HEK293 (cell line): ENCODE measurements around the gene KCNK7.
A peak's percentile ranks its signal among the peaks of the same experiment; 100 is the strongest.

Source experiments
- CTCF ChIA-PET: fragments of 350-600 bp; formaldehyde crosslinking; extraction: SDS; loops from one replicate; lab custom pipeline; 2021; ENCODE audit warnings: antibody characterized with exemption; lab: Yijun Ruan, JAX
- POLR2A ChIA-PET: fragments of 300-600 bp; formaldehyde crosslinking; extraction: SDS; loops from one replicate; lab custom pipeline; 2020; ENCODE audit warnings: antibody characterized with exemption, inconsistent platforms; lab: Yijun Ruan, JAX
- H3K27ac ChIP-seq: fragments of 200-500 bp; sonication (Bioruptor generic); 2 replicates; pipeline ENCODE4 v1.5.1; 2014; ENCODE audit warnings: low read depth, low read length, control low read depth, inconsistent platforms; ENCODE audit errors: extremely low read depth
- H3K36me3 ChIP-seq, 2 experiments: fragments of 200-500 bp in 1 of 2; sonication (Bioruptor generic) in 1 of 2; 1 replicate in 1 of 2; 2 replicates in 1 of 2; pipeline ENCODE4 v1.5.1; 2014 to 2017; ENCODE audit warnings: inconsistent platforms in 2 of 2, low read length in 2 of 2; ENCODE audit not compliant: control insufficient read depth in 2 of 2, insufficient read depth in 1 of 2
- H3K4me1 ChIP-seq: fragments of 200-500 bp; sonication (Bioruptor generic); 2 replicates; pipeline ENCODE4 v1.5.1; 2014; ENCODE audit warnings: mild to moderate bottlenecking, low read length, inconsistent platforms; ENCODE audit not compliant: control insufficient read depth, insufficient read depth
- H3K4me3 ChIP-seq: 2 replicates; pipeline ENCODE4 v1.5.1; 2011; ENCODE audit warnings: low read depth, mild to moderate bottlenecking, control low read depth, low read length, moderate library complexity
- H3K9me3 ChIP-seq: fragments of 200-500 bp; sonication (Bioruptor generic); 2 replicates; pipeline ENCODE4 v1.5.1; 2014; ENCODE audit warnings: low read depth, low read length, inconsistent platforms; ENCODE audit not compliant: control insufficient read depth, insufficient read depth
- EGR2 ChIP-seq: fragments of 450-650 bp; formaldehyde crosslinking; IDR thresholded peaks from 2 replicates; pipeline ENCODE4 v1.5.1; 2016; ENCODE audit warnings: low read depth, missing biosample characterization, missing genetic modification characterization
- FEZF1 ChIP-seq: fragments of 450-650 bp; formaldehyde crosslinking; IDR thresholded peaks from 2 replicates; pipeline ENCODE4 v1.5.1; 2016; ENCODE audit warnings: missing biosample characterization, missing genetic modification characterization
- GLIS1 ChIP-seq: fragments of 450-650 bp; formaldehyde crosslinking; IDR thresholded peaks from 2 replicates; pipeline ENCODE4 v1.5.1; 2016; ENCODE audit warnings: missing biosample characterization, missing genetic modification characterization
- GLIS2 ChIP-seq: fragments of 450-650 bp; formaldehyde crosslinking; IDR thresholded peaks from 2 replicates; pipeline ENCODE4 v1.5.1; 2016; ENCODE audit warnings: missing biosample characterization, missing genetic modification characterization
- HOXC10 ChIP-seq: sonication (generic); formaldehyde crosslinking; IDR thresholded peaks from 2 replicates; pipeline ENCODE4 v1.8.1; 2023; ENCODE audit warnings: mild to moderate bottlenecking, missing genetic modification reagents
- HOXD13 ChIP-seq: sonication (generic); formaldehyde crosslinking; IDR thresholded peaks from 2 replicates; pipeline ENCODE4 v1.8.0; 2022; ENCODE audit warnings: missing genetic modification reagents, borderline replicate concordance
- KLF1 ChIP-seq: fragments of 450-650 bp; formaldehyde crosslinking; IDR thresholded peaks from 2 replicates; pipeline ENCODE4 v1.5.1; 2016; ENCODE audit warnings: missing biosample characterization, missing genetic modification characterization
- ZBTB8A ChIP-seq: fragments of 450-650 bp; formaldehyde crosslinking; IDR thresholded peaks from 2 replicates; pipeline ENCODE4 v1.5.1; 2016; ENCODE audit warnings: missing biosample characterization, missing genetic modification characterization
- ZFHX2 ChIP-seq: fragments of 450-650 bp; formaldehyde crosslinking; conservative IDR thresholded peaks from 2 replicates; pipeline ENCODE4 v1.5.1; 2016; ENCODE audit warnings: missing biosample characterization, missing genetic modification characterization
- ZIC2 ChIP-seq: fragments of 450-650 bp; formaldehyde crosslinking; IDR thresholded peaks from 2 replicates; pipeline ENCODE4 v1.5.1; 2016; ENCODE audit warnings: missing biosample characterization, missing genetic modification characterization
- ZNF24 ChIP-seq: fragments of 450-650 bp; formaldehyde crosslinking; IDR thresholded peaks from 2 replicates; pipeline ENCODE4 v1.5.1; 2016; ENCODE audit warnings: missing biosample characterization, missing genetic modification characterization
- ZNF26 ChIP-seq: fragments of 450-650 bp; formaldehyde crosslinking; IDR thresholded peaks from 2 replicates; pipeline ENCODE4 v1.5.1; 2016; ENCODE audit warnings: missing biosample characterization, missing genetic modification characterization
- ZNF394 ChIP-seq: fragments of 450-650 bp; formaldehyde crosslinking; IDR thresholded peaks from 2 replicates; pipeline ENCODE4 v1.5.1; 2016; ENCODE audit warnings: missing biosample characterization, missing genetic modification characterization, mild to moderate bottlenecking, moderate library complexity, borderline replicate concordance
- ZNF529 ChIP-seq: fragments of 450-650 bp; formaldehyde crosslinking; IDR thresholded peaks from 2 replicates; pipeline ENCODE4 v1.5.1; 2017; ENCODE audit warnings: missing genetic modification characterization, missing biosample characterization; ENCODE audit not compliant: insufficient replicate concordance
- ZNF558 ChIP-seq: fragments of 450-650 bp; formaldehyde crosslinking; IDR thresholded peaks from 2 replicates; pipeline ENCODE4 v1.5.1; 2016; ENCODE audit warnings: missing biosample characterization, missing genetic modification characterization
- ZSCAN16 ChIP-seq: fragments of 450-650 bp; formaldehyde crosslinking; IDR thresholded peaks from 2 replicates; pipeline ENCODE4 v1.5.1; 2016; ENCODE audit warnings: missing biosample characterization, missing genetic modification characterization
- TF ChIP-seq, protein P1 (sequence below): fragments of 450-650 bp; formaldehyde crosslinking; IDR thresholded peaks from 2 replicates; pipeline ENCODE4 v1.5.1; 2017; ENCODE audit warnings: missing biosample characterization, missing genetic modification characterization

The KCNK7 gene, protein sequence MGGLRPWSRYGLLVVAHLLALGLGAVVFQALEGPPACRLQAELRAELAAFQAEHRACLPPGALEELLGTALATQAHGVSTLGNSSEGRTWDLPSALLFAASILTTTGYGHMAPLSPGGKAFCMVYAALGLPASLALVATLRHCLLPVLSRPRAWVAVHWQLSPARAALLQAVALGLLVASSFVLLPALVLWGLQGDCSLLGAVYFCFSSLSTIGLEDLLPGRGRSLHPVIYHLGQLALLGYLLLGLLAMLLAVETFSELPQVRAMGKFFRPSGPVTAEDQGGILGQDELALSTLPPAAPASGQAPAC

DNA sequence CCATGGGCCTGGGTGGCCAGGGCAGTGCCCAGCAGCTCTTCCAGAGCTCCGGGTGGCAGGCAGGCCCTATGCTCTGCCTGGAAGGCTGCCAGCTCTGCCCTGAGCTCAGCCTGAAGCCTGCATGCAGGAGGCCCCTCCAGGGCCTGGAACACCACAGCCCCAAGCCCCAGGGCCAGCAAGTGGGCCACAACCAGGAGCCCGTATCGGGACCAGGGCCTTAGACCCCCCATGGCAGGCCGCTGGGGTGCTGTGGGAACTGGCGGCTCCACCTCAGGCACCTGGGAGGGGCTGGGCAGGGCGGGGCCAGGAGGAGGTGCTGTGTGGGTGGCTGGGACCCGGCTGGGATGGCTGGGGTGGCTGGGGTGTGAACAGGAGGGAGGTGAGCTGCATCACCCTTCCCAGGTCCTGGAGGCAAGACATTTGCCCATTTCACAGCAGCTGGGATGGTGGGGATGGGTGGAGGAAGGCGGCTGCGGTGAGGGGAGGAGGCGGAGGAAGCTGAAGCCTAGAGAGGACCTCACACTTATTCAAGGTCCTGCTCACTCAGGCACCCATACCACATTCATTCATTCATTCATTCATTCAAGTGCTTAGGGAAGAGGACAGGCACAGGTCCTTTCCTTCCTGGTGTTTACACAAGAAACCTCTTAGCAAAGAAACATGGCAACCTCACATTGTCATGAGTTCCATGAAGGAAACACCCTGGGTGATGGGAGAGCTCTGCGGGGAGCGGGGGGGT is at the start of gene KCNK7:
TSS of gene KCNK7 (minus strand) at position 258 of the 739 bp plus-strand sequence. CDS start at position 230, 28 bp downstream.
- Histone ChIP-seq H3K4me3 (no peak within 1 kb of the TSS), H3K27ac (no peak within 1 kb of the TSS), H3K4me1 (no peaks in the 10 kb centered on the region), H3K9me3 (no peaks in the 10 kb centered on the region), H3K36me3 (peaks cover 0 to 24% of the 10 kb centered on the region in 2 experiments; a peak in 1 of 3 replicates)
- ChIA-PET CTCF (interaction anchor here (0.6 to 1.0 kb wide), 4 partner anchors 9 to 472 kb away, joined by 3 to 5 read pairs (median 4); no protein-coding TSS in a partner anchor), POLR2A (interaction anchor here (0.6 to 1.4 kb wide), 9 partner anchors 10 to 632 kb away, joined by 3 to 9 read pairs (median 6); partner anchors contain the start of genes KAT5, MAP3K11 and PCNX3)
- TF ChIP-seq GLIS2 (tag by site-specific recombination), result peak; percentile 70
- TF ChIP-seq ZFHX2 (tag by site-specific recombination), result peak; percentile 62
- TF ChIP-seq EGR2, result peak; percentile 49; the same call in 1 of the 2 replicates
- TF ChIP-seq KLF1 (tag by site-specific recombination), result peak; percentile 83
- peak; percentile 89; the same call in 1 of the 2 replicates for TF ChIP-seq ZNF24
- no peak for TF ChIP-seq ZNF394 (tag by site-specific recombination)
- peak; percentile 76 for TF ChIP-seq GLIS1 (tag by site-specific recombination)
- TF ChIP-seq ZBTB8A (tag by site-specific recombination), result peak; percentile 23; the same call in 1 of the 2 replicates
- TF ChIP-seq, protein P1, sequence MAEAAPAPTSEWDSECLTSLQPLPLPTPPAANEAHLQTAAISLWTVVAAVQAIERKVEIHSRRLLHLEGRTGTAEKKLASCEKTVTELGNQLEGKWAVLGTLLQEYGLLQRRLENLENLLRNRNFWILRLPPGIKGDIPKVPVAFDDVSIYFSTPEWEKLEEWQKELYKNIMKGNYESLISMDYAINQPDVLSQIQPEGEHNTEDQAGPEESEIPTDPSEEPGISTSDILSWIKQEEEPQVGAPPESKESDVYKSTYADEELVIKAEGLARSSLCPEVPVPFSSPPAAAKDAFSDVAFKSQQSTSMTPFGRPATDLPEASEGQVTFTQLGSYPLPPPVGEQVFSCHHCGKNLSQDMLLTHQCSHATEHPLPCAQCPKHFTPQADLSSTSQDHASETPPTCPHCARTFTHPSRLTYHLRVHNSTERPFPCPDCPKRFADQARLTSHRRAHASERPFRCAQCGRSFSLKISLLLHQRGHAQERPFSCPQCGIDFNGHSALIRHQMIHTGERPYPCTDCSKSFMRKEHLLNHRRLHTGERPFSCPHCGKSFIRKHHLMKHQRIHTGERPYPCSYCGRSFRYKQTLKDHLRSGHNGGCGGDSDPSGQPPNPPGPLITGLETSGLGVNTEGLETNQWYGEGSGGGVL (tag by site-specific recombination), result peak; percentile 52; the same call in 1 of the 2 replicates
- peak; percentile 63 for TF ChIP-seq ZIC2 (tag by site-specific recombination)
- TF ChIP-seq ZNF529 (tag by site-specific recombination), result no peak

DNA sequence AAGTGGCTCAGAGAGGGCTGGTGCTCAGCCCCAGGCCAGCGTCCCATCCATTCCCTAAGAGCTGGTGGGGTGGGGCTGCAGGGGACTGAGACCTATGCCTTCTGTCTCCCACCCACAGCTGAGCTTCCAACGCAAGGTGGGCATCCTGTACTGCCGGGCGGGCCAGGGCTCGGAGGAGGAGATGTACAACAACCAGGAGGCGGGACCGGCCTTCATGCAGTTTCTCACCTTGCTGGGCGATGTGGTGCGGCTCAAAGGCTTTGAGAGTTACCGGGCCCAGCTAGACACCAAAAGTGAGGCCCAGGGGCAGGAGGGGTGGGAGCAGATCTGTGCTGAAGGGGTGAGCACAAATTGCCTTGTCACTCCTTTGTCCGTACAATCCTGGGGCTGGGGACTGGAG is 49.2 kb upstream of the KCNK7 start:
- Histone ChIP-seq H3K4me3 (no peak overlapping the region), H3K4me1 (no peaks in the 10 kb centered on the region), H3K27ac (no peak overlapping the region), H3K9me3 (no peaks in the 10 kb centered on the region), H3K36me3 (peaks cover 0 to 50% of the 10 kb centered on the region in 2 experiments; a peak in 1 of 3 replicates)
- TF ChIP-seq HOXC10 (CRISPR knock-in tag) (no peak), FEZF1 (no peak), HOXD13 (no peak), ZNF26 (tag by site-specific recombination) (no peak), ZNF558 (tag by site-specific recombination) (no peak), ZSCAN16 (tag by site-specific recombination) (no peak)
- ChIA-PET POLR2A (interaction anchor here (1.1 to 1.8 kb wide), 3 partner anchors 8 to 30 kb away, joined by 3 to 8 read pairs (median 3); partner anchors contain the start of genes PCNX3 and RELA), CTCF (no interaction called here)
